ENCODE data around the gene TAGAP. TPM values are rescaled to one million over a fixed set of nuclear protein-coding genes. Genes with fewer than 3 reads are reported as not detected.
"Not testable (repeated sequence)": the region's sequence is repeated elsewhere in the genome, so short reads cannot be mapped to it uniquely, and the experiment has no call there.

The TAGAP gene
- total RNA-seq, 1 experiment from 2014 or later: 0.30 TPM

DNA sequence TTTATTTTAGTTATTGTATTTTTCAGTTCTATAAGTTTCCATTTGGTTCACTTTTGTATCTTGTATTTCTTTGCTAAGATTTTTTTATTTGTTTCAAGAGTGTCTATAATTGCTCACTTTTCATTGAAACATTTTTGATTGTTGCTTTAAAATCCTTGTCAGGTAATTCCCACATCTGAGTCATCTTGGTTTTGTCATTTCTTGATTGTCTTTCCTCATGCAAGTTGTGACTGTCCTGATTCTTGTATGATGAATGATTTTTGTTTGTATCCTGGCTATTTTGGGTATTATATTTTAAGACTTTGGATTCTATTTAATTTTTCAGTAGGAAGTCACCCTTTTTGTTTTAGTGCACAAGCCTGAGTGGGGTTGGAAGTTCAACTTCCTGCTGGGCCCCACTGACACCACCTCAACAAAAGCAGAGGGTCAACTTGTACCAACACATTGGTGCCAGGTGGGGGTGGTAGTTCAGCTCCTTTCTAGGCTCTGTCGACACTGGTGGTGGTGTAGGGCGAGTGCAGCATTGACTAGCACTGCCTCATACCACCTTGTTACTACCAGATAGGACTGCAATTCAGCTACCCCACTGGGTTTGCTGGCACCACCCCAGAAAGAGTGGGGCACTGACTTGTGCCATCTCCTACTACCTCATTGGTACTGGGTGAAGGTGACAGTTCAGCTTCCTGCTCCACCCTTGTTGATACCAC is 53.6 kb downstream of the TAGAP start:
- CTCF ChIA-PET: no interaction called here
- POLR2A ChIA-PET: no interaction called here
- intact Hi-C loops (cut with micrococcal nuclease): loop anchor here (10.0 kb wide), 1 partner anchor 346 kb away; the partner anchor contains the start of gene DYNLT1
- H3K27ac ChIP-seq (ENCODE audit: low read depth, low read length): no peak overlapping the region
- peaks cover 0 to 33% of the 10 kb centered on the region in 2 experiments; a peak in 2 of 4 replicates for H3K36me3 ChIP-seq (ENCODE audit: control insufficient read depth in 1 of 2, insufficient read depth in 2 of 2, low read length in 2 of 2)
- H3K9me3 ChIP-seq (ENCODE audit: control insufficient read depth in 1 of 2, insufficient read depth in 1 of 2, low read depth in 1 of 2, low read length in 2 of 2): no peaks in the 10 kb centered on the region
- H2AFZ ChIP-seq (ENCODE audit: low read depth, low read length, poor library complexity, severe bottlenecking): no peak overlapping the region
- BruUV-seq (replicated peaks): no TSS peak
- H4K20me1 ChIP-seq (ENCODE audit: insufficient read depth): no peaks in the 10 kb centered on the region
- H3K27me3 ChIP-seq (ENCODE audit: insufficient read depth, low read length): no peaks in the 10 kb centered on the region
- H3K79me2 ChIP-seq (ENCODE audit: insufficient read depth, low read length): peaks cover 28% of the 10 kb centered on the region
- no peaks in the 10 kb centered on the region for H3K9me2 ChIP-seq (ENCODE audit: insufficient read depth)
- peaks cover 5 to 16% of the 10 kb centered on the region in 2 experiments for H3K4me1 ChIP-seq (ENCODE audit: control insufficient read depth in 1 of 2, insufficient read depth in 2 of 2, low read length in 2 of 2)
- H3K4me2 ChIP-seq (ENCODE audit: low read length): no peak overlapping the region
- no peak for TF ChIP-seq RAD21 (IDR thresholded peaks at IDR 0.05; ENCODE audit: low read depth)
- TF ChIP-seq, protein P1, sequence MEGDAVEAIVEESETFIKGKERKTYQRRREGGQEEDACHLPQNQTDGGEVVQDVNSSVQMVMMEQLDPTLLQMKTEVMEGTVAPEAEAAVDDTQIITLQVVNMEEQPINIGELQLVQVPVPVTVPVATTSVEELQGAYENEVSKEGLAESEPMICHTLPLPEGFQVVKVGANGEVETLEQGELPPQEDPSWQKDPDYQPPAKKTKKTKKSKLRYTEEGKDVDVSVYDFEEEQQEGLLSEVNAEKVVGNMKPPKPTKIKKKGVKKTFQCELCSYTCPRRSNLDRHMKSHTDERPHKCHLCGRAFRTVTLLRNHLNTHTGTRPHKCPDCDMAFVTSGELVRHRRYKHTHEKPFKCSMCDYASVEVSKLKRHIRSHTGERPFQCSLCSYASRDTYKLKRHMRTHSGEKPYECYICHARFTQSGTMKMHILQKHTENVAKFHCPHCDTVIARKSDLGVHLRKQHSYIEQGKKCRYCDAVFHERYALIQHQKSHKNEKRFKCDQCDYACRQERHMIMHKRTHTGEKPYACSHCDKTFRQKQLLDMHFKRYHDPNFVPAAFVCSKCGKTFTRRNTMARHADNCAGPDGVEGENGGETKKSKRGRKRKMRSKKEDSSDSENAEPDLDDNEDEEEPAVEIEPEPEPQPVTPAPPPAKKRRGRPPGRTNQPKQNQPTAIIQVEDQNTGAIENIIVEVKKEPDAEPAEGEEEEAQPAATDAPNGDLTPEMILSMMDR (IDR thresholded peaks at IDR 0.05 in 2 of 3, conservative IDR thresholded peaks at IDR 0.05 in 1 of 3; ENCODE audit: borderline replicate concordance in 1 of 3, insufficient read depth in 1 of 3, low read depth in 2 of 3, low read length in 2 of 3): peak in 1 of 3 experiments; percentile 37; a peak in 2 of 6 replicates
- H3K9ac ChIP-seq (ENCODE audit: low read length): no peak overlapping the region
- DNase-seq (ENCODE audit: low read depth, low spot score) (no peak), ATAC-seq (peak; percentile 60)
- H3K4me3 ChIP-seq (replicated peaks in 1 of 2; ENCODE audit: low read depth in 1 of 2, low read length in 2 of 2): no peak overlapping the region
- RAD21 ChIA-PET (ENCODE audit: low non-redundant PET in 1 of 2, low total read pairs in 2 of 2, uncharacterized antibody in 2 of 2, unreplicated experiment in 2 of 2): no interaction called here

DNA sequence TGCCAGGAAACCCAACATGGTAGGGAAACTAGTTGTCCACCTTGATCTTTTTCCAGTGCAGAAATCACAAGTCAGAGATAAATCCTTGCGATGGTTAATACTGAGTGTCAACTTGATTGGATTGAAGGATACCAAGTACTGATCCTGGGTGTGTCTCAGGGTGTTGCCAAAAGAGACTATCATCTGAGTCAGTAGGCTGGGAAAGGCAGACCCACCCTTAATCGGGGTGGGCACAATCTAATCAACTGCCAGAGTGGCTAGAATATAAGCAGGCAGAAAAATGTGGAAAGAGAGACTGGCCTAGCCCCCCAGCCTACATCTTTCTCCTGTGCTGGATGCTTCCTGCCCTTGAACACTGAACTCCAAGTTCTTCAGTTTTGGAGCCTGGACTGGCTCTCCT is 55.1 kb downstream of the TAGAP start:
- CTCF ChIA-PET; H3K27ac ChIP-seq (ENCODE audit: low read depth, low read length); H3K9ac ChIP-seq (ENCODE audit: low read length); H3K27me3 ChIP-seq (ENCODE audit: insufficient read depth, low read length); RAD21 ChIA-PET (ENCODE audit: low non-redundant PET in 1 of 2, low total read pairs in 2 of 2, uncharacterized antibody in 2 of 2, unreplicated experiment in 2 of 2); H2AFZ ChIP-seq (ENCODE audit: low read depth, low read length, poor library complexity, severe bottlenecking); H3K9me3 ChIP-seq (ENCODE audit: control insufficient read depth in 1 of 2, insufficient read depth in 1 of 2, low read depth in 1 of 2, low read length in 2 of 2); H3K4me1 ChIP-seq (ENCODE audit: control insufficient read depth in 1 of 2, insufficient read depth in 2 of 2, low read length in 2 of 2); ATAC-seq; BruUV-seq (replicated peaks); H3K4me2 ChIP-seq (ENCODE audit: low read length); H4K20me1 ChIP-seq (ENCODE audit: insufficient read depth); H3K9me2 ChIP-seq (ENCODE audit: insufficient read depth); POLR2A ChIA-PET; H3K4me3 ChIP-seq (replicated peaks in 1 of 2; ENCODE audit: low read depth in 1 of 2, low read length in 2 of 2); DNase-seq (ENCODE audit: low read depth, low spot score): not testable (repeated sequence)
- intact Hi-C loops (cut with micrococcal nuclease): loop anchor here (10.0 kb wide), 1 partner anchor 345 kb away; the partner anchor contains the start of gene DYNLT1
- H3K79me2 ChIP-seq (ENCODE audit: insufficient read depth, low read length): peaks cover 16% of the 10 kb centered on the region
- H3K36me3 ChIP-seq (ENCODE audit: control insufficient read depth in 1 of 2, insufficient read depth in 2 of 2, low read length in 2 of 2): peaks cover 0 to 28% of the 10 kb centered on the region in 2 experiments; a peak in 2 of 4 replicates

Data from HCT116 (cell line).